GM12892 (cell line): Measurements from ENCODE around the gene KYAT1.

Experiments used
- POLR2A ChIP-seq: IDR thresholded peaks from 2 replicates; pipeline ENCODE4 v1.6.1; 2011; ENCODE audit warnings: low read depth, low read length, control low read depth
- POLR2AphosphoS5 ChIP-seq: IDR thresholded peaks from 2 replicates; pipeline ENCODE4 v1.6.1; 2011; ENCODE audit warnings: low read depth, low read length, control low read depth
- TAF1 ChIP-seq: IDR thresholded peaks from 2 replicates; pipeline ENCODE4 v1.6.1; 2011; ENCODE audit warnings: low read depth, mild to moderate bottlenecking, control low read depth, low read length, borderline replicate concordance

- TF ChIP-seq POLR2A: peak; percentile 40; the same call in 1 of the 2 replicates
- no peak for TF ChIP-seq TAF1
- no peak for TF ChIP-seq POLR2AphosphoS5
Measured at GRCh38 chr9:128818839-128819715, 62.7 kb downstream of the KYAT1 start.
